ENCODE data around the gene SPOCD1. TPM values are rescaled to one million over a fixed set of nuclear protein-coding genes. Genes with fewer than 3 reads are reported as not detected.

SPOCD1 gene
- total and polyA plus RNA-seq, 10 donors = 0.74 to 5.0 (median 3.0) TPM

DNA sequence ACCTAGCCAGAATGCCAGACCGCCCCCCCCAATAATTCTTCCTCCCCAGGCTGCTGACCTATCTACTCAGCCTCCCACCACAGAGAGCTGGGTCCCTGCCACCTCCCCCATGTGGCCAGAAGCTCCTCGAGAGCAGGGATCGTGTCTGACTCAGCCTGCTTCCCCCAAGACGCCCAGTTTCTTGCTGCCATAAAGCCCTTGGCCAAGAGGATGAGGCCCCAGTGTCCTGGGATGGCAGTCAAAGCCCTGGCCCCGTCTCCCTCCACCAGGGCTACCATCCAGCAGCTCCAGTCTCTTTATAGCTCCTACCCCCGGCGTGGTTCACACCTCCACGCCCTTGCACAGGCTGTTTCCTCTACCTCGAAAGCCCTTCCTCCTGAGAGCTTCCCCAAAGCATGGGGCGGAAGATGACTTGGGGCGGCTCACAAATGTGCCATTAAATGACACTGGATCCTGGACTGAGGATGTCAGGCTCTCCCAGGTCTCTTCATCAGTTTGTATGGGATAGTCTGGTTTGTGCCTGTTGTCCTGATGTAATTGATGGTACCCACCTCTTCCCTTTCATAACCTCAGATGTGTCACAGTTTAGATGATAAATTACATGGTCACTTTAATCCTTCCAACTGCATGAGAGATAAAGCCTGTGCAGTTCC lies 64.8 kb downstream of the SPOCD1 start:
- WGBS, 5 donors = 16 to 38% (median 30%) methylated on average over 11 of the region's 11 CpGs
- intact Hi-C loops (cut with DNase I; ENCODE audit: low total_unique reads) = no loop called here
- TF ChIP-seq POLR2A (IDR thresholded peaks at IDR 0.05) = no peak
- TF ChIP-seq, protein P1, sequence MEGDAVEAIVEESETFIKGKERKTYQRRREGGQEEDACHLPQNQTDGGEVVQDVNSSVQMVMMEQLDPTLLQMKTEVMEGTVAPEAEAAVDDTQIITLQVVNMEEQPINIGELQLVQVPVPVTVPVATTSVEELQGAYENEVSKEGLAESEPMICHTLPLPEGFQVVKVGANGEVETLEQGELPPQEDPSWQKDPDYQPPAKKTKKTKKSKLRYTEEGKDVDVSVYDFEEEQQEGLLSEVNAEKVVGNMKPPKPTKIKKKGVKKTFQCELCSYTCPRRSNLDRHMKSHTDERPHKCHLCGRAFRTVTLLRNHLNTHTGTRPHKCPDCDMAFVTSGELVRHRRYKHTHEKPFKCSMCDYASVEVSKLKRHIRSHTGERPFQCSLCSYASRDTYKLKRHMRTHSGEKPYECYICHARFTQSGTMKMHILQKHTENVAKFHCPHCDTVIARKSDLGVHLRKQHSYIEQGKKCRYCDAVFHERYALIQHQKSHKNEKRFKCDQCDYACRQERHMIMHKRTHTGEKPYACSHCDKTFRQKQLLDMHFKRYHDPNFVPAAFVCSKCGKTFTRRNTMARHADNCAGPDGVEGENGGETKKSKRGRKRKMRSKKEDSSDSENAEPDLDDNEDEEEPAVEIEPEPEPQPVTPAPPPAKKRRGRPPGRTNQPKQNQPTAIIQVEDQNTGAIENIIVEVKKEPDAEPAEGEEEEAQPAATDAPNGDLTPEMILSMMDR (IDR thresholded peaks at IDR 0.05 in 8 of 11, conservative IDR thresholded peaks at IDR 0.05 in 3 of 11) = no peak
- TF ChIP-seq POLR2AphosphoS5 (IDR thresholded peaks at IDR 0.05) = no peak

DNA sequence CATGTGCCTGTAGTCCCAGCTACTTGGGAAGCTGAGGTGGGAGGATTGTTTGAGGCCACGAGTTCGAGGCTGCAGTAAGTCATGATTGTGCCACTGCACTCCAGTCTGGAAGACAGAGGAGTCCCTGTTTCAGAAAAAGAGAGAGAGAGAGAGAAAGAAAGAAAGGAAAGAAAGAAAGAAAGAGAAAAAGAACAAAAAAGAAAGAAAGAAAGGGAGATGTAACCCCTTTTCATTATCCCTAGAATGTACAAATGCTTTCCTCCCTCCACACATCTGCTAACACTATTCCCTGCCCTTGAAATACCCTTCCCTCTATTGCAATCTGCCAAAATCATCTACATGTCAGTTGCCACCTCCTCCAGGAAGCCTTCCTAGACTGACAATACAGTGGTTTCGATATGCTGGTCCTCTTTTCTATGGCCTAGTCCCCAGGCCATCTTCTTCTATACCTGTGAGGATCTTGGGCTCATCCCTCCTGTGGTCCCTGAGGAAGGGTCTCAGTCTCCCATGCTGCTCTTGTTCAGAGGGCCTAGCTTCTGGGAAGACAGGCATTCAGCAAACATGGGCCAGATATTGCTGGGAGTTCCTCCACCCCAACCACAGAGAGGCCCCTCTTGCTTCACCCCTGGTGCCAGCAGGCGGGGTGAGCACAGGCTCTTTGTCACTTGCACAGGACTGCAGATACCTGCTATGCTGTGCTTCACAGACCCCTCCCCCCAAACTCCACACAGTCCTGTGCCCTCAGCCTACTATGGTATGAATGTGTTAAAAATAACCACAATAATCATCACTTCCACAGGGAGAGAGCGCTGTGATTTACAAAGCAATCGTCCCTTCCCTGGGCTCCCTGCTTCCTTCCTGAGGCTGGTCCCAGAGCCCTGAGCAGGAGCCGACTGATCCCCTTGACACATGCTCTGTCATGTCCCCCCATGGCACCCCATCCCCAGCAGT lies 65.8 kb downstream of the SPOCD1 start:
- H3K9me3 ChIP-seq = no peaks in the 10 kb centered on the region
- intact Hi-C loops (cut with DNase I; ENCODE audit: low total_unique reads) = no loop called here
- no peak for DNase-seq
- H3K4me3 ChIP-seq = no peak overlapping the region
- 59 to 70% (median 69%) methylated on average over 7 of the region's 7 CpGs for WGBS, 5 donors
- peak overlapping the region in 1 of 8 donors; percentile 10 for H3K27ac ChIP-seq
- peaks cover 0 to 12% (median 0%) of the 10 kb centered on the region in 7 donors for H3K27me3 ChIP-seq (replicated peaks in 1 of 7)
- peaks cover 10 to 78% (median 73%) of the 10 kb centered on the region in 6 donors for H3K4me1 ChIP-seq
- no peaks in the 10 kb centered on the region for H3K36me3 ChIP-seq
- no peak for TF ChIP-seq POLR2AphosphoS5 (IDR thresholded peaks at IDR 0.05)
- TF ChIP-seq, protein P1 (IDR thresholded peaks at IDR 0.05 in 8 of 11, conservative IDR thresholded peaks at IDR 0.05 in 3 of 11) = no peak
- TF ChIP-seq POLR2A (IDR thresholded peaks at IDR 0.05) = no peak

More for the DNA sequence above, 64.8 kb downstream of the SPOCD1 start:
- peaks cover 10 to 78% (median 72%) of the 10 kb centered on the region in 6 donors for H3K4me1 ChIP-seq
- peak; percentile 85 for DNase-seq
- no peak overlapping the region for H3K4me3 ChIP-seq
- H3K36me3 ChIP-seq = no peaks in the 10 kb centered on the region
- H3K9me3 ChIP-seq = no peaks in the 10 kb centered on the region
- H3K27ac ChIP-seq = peak overlapping the region in 1 of 8 donors; percentile 10
- H3K27me3 ChIP-seq (replicated peaks in 1 of 7) = peaks cover 0 to 12% (median 0%) of the 10 kb centered on the region in 7 donors

DNA sequence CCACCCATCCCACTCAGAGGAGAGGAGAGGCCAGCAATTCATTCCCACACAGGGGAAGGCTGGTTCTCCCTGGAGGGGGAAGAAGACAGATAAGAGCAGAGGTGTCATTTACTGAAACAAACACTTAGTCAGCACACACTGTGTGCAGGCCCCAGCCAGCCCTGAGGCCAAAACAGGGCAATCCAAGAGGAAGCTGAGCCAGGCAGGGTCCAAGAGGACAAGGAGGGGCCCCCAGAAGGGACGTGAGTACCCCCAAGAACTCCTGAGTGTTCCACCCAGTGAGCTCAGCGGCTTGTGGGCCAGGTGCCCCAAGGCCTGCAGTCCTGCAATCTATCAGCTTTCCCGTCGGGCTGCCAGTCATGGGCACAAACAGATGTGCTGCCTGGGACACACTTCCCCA lies 67.5 kb downstream of the SPOCD1 start:
- DNase-seq = no peak
- Histone ChIP-seq H3K27me3 (replicated peaks in 1 of 7) (peaks cover 0 to 12% (median 0%) of the 10 kb centered on the region in 7 donors), H3K9me3 (no peaks in the 10 kb centered on the region), H3K4me1 (peaks cover 0 to 70% (median 65%) of the 10 kb centered on the region in 6 donors), H3K36me3 (no peaks in the 10 kb centered on the region), H3K27ac (no peak overlapping the region), H3K4me3 (no peak overlapping the region)
- intact Hi-C loops (cut with DNase I; ENCODE audit: low total_unique reads) = no loop called here
- TF ChIP-seq POLR2A (IDR thresholded peaks at IDR 0.05) = no peak
- TF ChIP-seq, protein P1 (IDR thresholded peaks at IDR 0.05 in 8 of 11, conservative IDR thresholded peaks at IDR 0.05 in 3 of 11) = no peak
- TF ChIP-seq POLR2AphosphoS5 (IDR thresholded peaks at IDR 0.05) = no peak
- WGBS, 5 donors = 61 to 74% (median 65%) methylated on average over 4 of the region's 4 CpGs

DNA sequence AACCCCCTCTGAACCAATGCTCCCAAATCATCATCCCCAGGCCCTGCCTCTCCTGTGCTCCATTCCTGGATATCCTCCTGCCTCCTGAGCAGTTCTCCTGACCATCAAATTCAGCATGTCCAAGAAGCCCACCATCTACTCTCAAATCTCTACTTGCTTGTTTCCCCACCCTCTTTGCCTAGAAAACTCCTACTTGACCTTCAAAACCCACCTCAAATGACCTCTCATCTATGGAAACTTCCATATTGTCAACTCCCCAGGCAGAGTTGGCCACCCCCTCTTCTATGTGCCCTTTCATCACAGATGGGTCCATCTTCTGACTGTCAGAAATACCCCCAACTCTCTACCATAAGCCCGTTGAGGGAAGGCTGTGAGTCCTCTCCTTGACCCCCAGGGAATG lies 68.5 kb downstream of the SPOCD1 start:
- H3K27me3 ChIP-seq (replicated peaks in 1 of 7) = peaks cover 0 to 12% (median 0%) of the 10 kb centered on the region in 7 donors

More for the DNA sequence above, 68.5 kb downstream of the SPOCD1 start:
- Histone ChIP-seq H3K4me3 (no peak overlapping the region), H3K4me1 (peaks cover 0 to 61% (median 55%) of the 10 kb centered on the region in 6 donors), H3K9me3 (no peaks in the 10 kb centered on the region), H3K36me3 (no peaks in the 10 kb centered on the region), H3K27ac (no peak overlapping the region)
- TF ChIP-seq POLR2AphosphoS5 (IDR thresholded peaks at IDR 0.05) = no peak
- TF ChIP-seq, protein P1 (IDR thresholded peaks at IDR 0.05 in 8 of 11, conservative IDR thresholded peaks at IDR 0.05 in 3 of 11) = no peak
- TF ChIP-seq POLR2A (IDR thresholded peaks at IDR 0.05) = no peak
- intact Hi-C loops (cut with DNase I; ENCODE audit: low total_unique reads) = no loop called here
- 74 to 95% (median 86%) methylated on average over 1 of the region's 1 CpG for WGBS, 5 donors
- DNase-seq = no peak

Measured in spleen (tissue), 11 donors.